GM10248 (cell line): ENCODE data around the gene SLC25A17.
"Not testable (repeated sequence)": the region's sequence is repeated elsewhere in the genome, so short reads cannot be mapped to it uniquely, and the experiment has no call there.

ENCODE experiments used
- CTCF ChIA-PET: fragments of 300-600 bp; sonication (Branson Sonifier 250); formaldehyde crosslinking; extraction: SDS; loops from one replicate; lab custom pipeline; 2021; ENCODE audit warnings: antibody characterized with exemption; lab: Yijun Ruan, JAX
- POLR2A ChIA-PET: fragments of 350-650 bp; sonication (Branson Sonifier 250); formaldehyde crosslinking; extraction: SDS; loops from one replicate; lab custom pipeline; 2020; ENCODE audit warnings: antibody characterized with exemption; lab: Yijun Ruan, JAX
- DNase-seq: peaks from one replicate; pipeline ENCODE4 v3.0.0; 2012; ENCODE audit errors: extremely low spot score
- TF ChIP-seq, protein P1 (sequence below): IDR thresholded peaks from 2 replicates; pipeline ENCODE4 v1.5.1; 2012; ENCODE audit warnings: mild to moderate bottlenecking, low read depth; ENCODE audit errors: extremely low read depth, missing control alignments, control extremely low read depth

Gene SLC25A17

DNA sequence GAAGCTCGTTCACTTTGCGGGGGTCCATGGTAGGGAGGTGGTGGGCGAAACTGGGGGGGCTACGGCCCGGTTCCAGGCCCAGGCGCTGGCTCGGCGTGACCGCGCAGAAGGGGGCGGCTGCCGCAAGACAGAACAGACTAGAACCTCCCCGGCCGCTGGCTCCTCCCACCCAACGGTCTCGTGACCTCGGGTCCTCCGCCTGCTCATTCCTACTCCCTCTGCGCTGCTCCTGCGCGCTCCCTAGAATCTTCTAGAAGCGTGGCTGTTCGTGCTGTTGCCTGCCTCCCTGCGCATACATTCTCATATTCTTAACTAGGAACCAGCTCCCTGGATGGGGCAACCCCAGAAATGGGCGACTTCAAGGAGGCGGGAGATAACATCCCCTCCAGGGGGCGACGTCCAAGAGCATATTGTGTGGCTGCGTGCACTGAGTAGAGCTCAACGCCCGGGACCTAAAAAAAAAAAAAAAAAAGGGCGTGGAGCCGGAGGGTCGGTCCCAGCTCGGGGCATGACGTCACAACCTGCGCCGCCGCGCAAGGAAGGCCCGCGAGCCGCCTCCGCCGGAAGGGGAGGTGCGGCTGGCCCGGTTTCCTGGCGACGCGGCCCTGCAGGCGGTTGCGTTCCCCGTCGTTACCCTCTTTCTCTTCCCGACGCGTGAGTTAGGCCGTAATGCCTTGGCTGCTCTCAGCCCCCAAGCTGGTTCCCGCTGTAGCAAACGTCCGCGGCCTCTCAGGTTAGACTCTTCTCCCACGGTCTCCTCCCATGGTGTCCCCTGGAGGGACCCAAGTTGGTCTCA is 37.6 kb upstream of the SLC25A17 start, which contains the start of the genes ST13 and XPNPEP3:
ST13 (minus strand) TSS at position 127 of the 796 bp plus-strand sequence; CDS start at position 28, 99 bp downstream.
XPNPEP3 (plus strand) TSS at position 636 of the 796 bp plus-strand sequence; CDS start at position 670, 34 bp downstream.
- TF ChIP-seq, protein P1, sequence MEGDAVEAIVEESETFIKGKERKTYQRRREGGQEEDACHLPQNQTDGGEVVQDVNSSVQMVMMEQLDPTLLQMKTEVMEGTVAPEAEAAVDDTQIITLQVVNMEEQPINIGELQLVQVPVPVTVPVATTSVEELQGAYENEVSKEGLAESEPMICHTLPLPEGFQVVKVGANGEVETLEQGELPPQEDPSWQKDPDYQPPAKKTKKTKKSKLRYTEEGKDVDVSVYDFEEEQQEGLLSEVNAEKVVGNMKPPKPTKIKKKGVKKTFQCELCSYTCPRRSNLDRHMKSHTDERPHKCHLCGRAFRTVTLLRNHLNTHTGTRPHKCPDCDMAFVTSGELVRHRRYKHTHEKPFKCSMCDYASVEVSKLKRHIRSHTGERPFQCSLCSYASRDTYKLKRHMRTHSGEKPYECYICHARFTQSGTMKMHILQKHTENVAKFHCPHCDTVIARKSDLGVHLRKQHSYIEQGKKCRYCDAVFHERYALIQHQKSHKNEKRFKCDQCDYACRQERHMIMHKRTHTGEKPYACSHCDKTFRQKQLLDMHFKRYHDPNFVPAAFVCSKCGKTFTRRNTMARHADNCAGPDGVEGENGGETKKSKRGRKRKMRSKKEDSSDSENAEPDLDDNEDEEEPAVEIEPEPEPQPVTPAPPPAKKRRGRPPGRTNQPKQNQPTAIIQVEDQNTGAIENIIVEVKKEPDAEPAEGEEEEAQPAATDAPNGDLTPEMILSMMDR, result peak; percentile 10
- ChIA-PET CTCF (interaction anchor here (0.9 to 4.2 kb wide), 9 partner anchors 11 to 381 kb away, joined by 3 to 24 read pairs (median 4); no protein-coding TSS in a partner anchor), POLR2A (interaction anchor here (0.5 to 1.3 kb wide), 8 partner anchors 42 to 1768 kb away, joined by 3 to 5 read pairs (median 3); partner anchors contain the start of genes CCDC134 and TEF)
- peak; percentile 95 for DNase-seq

DNA sequence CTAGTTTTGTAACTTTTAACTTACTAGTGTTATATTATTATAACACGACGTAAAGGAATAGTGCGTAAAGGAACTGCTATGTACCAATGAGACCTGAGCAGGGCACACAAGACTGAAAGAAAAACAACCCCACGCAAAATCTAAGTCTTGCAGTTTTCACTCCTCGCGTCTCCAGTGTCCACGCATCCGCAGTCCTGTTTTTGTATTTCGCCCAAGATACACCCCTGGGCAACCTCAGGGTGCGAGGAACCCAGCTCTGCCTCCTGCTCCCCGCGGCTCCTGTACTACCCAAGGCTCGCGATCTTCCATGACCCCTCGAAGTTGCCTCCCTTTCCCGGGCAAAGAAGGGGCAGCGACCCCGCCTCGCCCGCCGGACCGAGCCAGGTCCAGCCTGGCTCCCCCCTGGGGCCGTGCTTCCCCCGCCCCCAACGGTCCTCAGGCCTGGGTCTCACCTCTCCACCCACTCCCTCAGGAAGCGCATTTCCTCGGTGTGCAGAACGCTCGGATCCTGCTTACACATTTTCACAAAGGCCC is 36.9 kb upstream of the SLC25A17 start:
- CTCF ChIA-PET, result interaction anchor here (1.4 to 4.2 kb wide), 4 partner anchors 12 to 38 kb away, joined by 4 to 24 read pairs (median 6); no protein-coding TSS in a partner anchor
- POLR2A ChIA-PET, result interaction anchor here (0.5 to 1.3 kb wide), 5 partner anchors 343 to 945 kb away, joined by 3 to 5 read pairs (median 4); partner anchors contain the start of genes CCDC134 and TEF
- TF ChIP-seq, protein P1, result no peak
- DNase-seq, result peak; percentile 19

DNA sequence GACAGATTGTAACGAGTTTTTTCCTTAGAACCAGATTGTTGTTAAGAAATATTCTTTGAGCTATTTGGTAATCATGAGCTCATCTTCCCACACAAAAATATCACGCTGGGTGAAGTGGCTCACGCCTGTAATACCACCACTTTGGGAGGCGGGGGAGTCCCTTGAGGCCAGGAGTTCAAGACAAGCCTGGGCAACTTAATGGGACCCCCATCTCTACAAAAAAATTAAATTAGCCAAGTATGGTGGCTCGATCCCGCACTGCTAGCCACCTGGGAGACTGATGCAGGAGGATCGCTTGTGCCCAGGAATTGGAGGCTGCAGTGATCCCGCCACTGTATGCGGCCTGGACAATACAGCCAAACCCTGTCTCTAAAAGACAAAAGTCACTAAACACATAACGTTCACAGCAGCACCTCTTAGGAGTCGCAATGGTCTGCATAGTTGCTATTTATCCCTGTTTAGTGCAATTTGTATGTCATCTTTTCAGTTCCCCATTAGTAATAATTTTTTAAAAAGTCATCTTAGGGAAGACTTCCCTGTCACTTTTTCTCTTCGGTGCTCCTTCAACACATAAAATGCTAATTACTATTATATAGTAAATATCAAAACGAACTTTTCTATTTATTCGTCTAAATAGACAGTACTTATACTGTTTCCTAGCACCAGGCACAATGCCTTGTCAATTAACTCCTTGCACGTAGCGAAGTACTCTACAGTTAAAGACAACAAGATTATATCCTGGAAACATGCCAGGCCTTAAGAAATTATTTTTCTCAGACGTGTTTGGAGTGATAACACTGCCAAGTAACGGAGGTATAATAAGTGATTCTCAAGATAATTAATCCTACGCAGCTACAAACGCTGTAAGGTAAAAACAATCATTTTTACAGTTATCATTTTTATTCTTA is 36.2 kb upstream of the SLC25A17 start:
- DNase-seq, result no peak
- CTCF ChIA-PET, result interaction anchor here (1.4 to 4.2 kb wide), 3 partner anchors 13 to 67 kb away, joined by 4 to 24 read pairs (median 5); no protein-coding TSS in a partner anchor
- POLR2A ChIA-PET, result interaction anchor here (0.6 kb wide), 1 partner anchor 14 kb away, joined by 4 read pairs; no protein-coding TSS in a partner anchor
- TF ChIP-seq, protein P1, result no peak

DNA sequence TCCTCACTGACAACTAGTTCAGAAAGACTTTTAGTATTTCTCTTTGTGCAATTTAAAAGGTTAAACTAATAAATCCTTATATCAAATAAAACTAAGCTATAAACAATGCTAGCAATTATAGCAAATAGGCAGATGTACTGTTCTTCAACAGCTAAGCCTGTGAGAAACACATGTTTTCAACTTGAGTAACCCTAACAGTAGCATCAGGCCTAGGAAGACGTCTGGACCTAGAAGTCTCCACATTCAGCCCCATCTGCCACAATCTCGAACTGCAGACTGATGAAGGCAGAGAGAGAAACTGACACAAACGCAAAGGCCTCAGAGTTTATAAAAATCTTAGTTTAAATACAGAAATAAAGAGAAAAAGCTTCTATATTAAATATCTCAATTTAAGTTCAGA is 34.8 kb upstream of the SLC25A17 start:
- ChIA-PET CTCF (interaction anchor here (1.1 to 1.7 kb wide), 4 partner anchors 15 to 69 kb away, joined by 3 to 5 read pairs (median 4); no protein-coding TSS in a partner anchor), POLR2A (no interaction called here)
- no peak for DNase-seq
- TF ChIP-seq, protein P1, result no peak

DNA sequence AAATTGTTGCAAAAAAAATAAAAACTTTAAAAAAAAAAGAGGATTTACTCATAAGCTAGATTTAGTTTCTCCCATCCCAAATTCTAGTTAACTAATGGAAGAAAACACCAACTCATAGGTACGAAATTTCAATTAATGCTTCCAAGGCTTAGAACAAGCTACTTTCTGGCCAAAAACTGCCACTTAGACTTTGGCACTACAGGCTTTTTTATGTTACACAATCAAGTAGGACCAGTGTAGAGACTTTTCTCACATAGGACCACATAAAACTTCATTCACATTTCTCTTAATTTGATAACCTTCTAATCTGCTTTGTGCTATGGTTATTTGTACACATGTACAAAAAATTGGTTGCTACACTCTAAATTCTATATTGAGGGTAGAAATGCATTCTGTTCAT is 34.2 kb upstream of the SLC25A17 start:
- TF ChIP-seq, protein P1, result no peak
- ChIA-PET POLR2A (no interaction called here), CTCF (interaction anchor here (1.1 to 1.8 kb wide), 4 partner anchors 19 to 69 kb away, joined by 3 to 10 read pairs (median 4); no protein-coding TSS in a partner anchor)
- no peak for DNase-seq

DNA sequence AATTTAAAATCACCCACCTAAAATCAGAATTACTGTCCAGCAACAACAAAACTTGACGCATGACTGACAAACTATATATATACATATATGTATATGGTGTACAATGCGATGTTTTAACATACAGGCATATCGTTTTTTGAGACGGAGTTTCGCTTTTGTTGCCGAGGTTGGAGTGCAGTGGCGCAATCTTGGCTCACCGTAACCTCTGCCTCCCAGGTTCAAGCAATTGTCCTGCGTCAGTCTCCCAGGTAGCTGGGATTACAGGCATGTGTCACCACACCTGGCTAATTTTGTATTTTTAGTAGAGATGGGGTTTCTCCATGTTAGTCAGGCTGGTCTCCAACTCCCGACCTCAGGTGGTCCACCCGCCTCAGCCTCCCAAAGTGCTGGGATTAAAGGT is 26.7 kb upstream of the SLC25A17 start:
- POLR2A ChIA-PET, DNase-seq: not testable (repeated sequence)
- CTCF ChIA-PET, result interaction anchor here (0.7 kb wide), 1 partner anchor 357 kb away, joined by 3 read pairs; no protein-coding TSS in a partner anchor
